MCF 10A (cell line): Measurements from ENCODE around the gene DACT3. TPM values are rescaled to one million over a fixed set of nuclear protein-coding genes. Genes with fewer than 3 reads are reported as not detected.

Experiments used
- BruUV-seq: library from RNA; stranded (reverse); fragments of 400-500 nt; replicated peaks from 2 replicates; lab custom pipeline; 2021; lab: Mats Ljungman, UMichigan
- CTCF ChIA-PET: fragments of 300-600 bp; sonication (Branson Sonifier 250); formaldehyde crosslinking; extraction: SDS; loops from one replicate; lab custom pipeline; 2021; ENCODE audit warnings: antibody characterized with exemption, inconsistent platforms; lab: Yijun Ruan, JAX
- POLR2A ChIA-PET: fragments of 300-600, 350-650 bp; sonication (Branson Sonifier 250); formaldehyde crosslinking; extraction: SDS; loops from one replicate; lab custom pipeline; 2020; ENCODE audit warnings: antibody characterized with exemption, inconsistent platforms; lab: Yijun Ruan, JAX
- DNase-seq: peaks from one replicate; pipeline ENCODE4 v3.0.0-alpha.2; 2018; ENCODE audit not compliant: unreplicated experiment
- H3K27ac Mint-ChIP-seq: one replicate; pipeline ENCODE4 v1.8.0; 2022; ENCODE audit warnings: mild to moderate bottlenecking, low read depth, mixed read lengths; ENCODE audit not compliant: unreplicated experiment
- H3K27me3 Mint-ChIP-seq: one replicate; pipeline ENCODE4 v1.8.0; 2022; ENCODE audit warnings: mixed read lengths; ENCODE audit not compliant: insufficient read depth, unreplicated experiment
- H3K36me3 Mint-ChIP-seq: one replicate; pipeline ENCODE4 v1.8.0; 2022; ENCODE audit warnings: mild to moderate bottlenecking, moderate library complexity, mixed read lengths; ENCODE audit not compliant: insufficient read depth, unreplicated experiment
- H3K4me1 Mint-ChIP-seq: one replicate; pipeline ENCODE4 v1.8.0; 2022; ENCODE audit warnings: mixed read lengths; ENCODE audit not compliant: insufficient read depth, unreplicated experiment
- H3K4me3 Mint-ChIP-seq: one replicate; pipeline ENCODE4 v1.8.0; 2022; ENCODE audit warnings: mild to moderate bottlenecking, moderate library complexity, mixed read lengths; ENCODE audit not compliant: unreplicated experiment
- H3K9me3 Mint-ChIP-seq: one replicate; pipeline ENCODE4 v1.8.0; 2022; ENCODE audit warnings: mixed read lengths; ENCODE audit not compliant: unreplicated experiment
- CTCF ChIP-seq: fragments of 200-600 bp; IDR thresholded peaks from one replicate; pipeline ENCODE4 v1.8.0; 2022; ENCODE audit warnings: antibody characterized with exemption, mild to moderate bottlenecking; ENCODE audit not compliant: unreplicated experiment
- intact Hi-C: fragments of 100-400 bp; cut with micrococcal nuclease; formaldehyde crosslinking; loops from 2 replicates; pipeline ENCODE4 v1.14.1; 2022
- total RNA-seq: library from RNA; stranded (reverse); gene quantifications from 2 replicates; pipeline ENCODE4 v1.2.3, GENCODE V29; 2022

The DACT3 gene
- total RNA-seq, 1 experiment from 2014 or later: 0.09 TPM

GRCh38 chr19:46610851-46611770, 49.9 kb downstream of the DACT3 start:
- BruUV-seq: no TSS peak
- no peaks in the 10 kb centered on the region for H3K4me1 Mint-ChIP-seq
- no peaks in the 10 kb centered on the region for H3K9me3 Mint-ChIP-seq
- no peak for TF ChIP-seq CTCF
- no peak for DNase-seq
- ChIA-PET POLR2A (interaction anchor here (1.1 to 2.5 kb wide), 5 partner anchors 9 to 72 kb away, joined by 3 to 16 read pairs (median 7); partner anchors contain the start of genes CALM3 and DACT3), CTCF (interaction anchor here (0.6 to 7.7 kb wide), 6 partner anchors 20 to 682 kb away, joined by 3 to 75 read pairs (median 4); no protein-coding TSS in a partner anchor)
- H3K27me3 Mint-ChIP-seq: no peaks in the 10 kb centered on the region
- H3K27ac Mint-ChIP-seq: no peak overlapping the region
- intact Hi-C loops: no loop called here
- H3K4me3 Mint-ChIP-seq: no peak overlapping the region
- peaks cover 42% of the 10 kb centered on the region for H3K36me3 Mint-ChIP-seq

- Mint-ChIP-seq H3K9me3 (no peaks in the 10 kb centered on the region), H3K4me1 (no peaks in the 10 kb centered on the region), H3K27me3 (no peaks in the 10 kb centered on the region), H3K36me3 (peaks cover 48% of the 10 kb centered on the region), H3K27ac (no peak overlapping the region), H3K4me3 (no peak overlapping the region)
- TF ChIP-seq CTCF: no peak
- ChIA-PET CTCF (interaction anchor here (0.6 kb wide), 3 partner anchors 17 to 683 kb away, joined by 3 to 4 read pairs (median 3); no protein-coding TSS in a partner anchor), POLR2A (interaction anchor here (2.5 kb wide), 1 partner anchor 8 kb away, joined by 16 read pairs; the partner anchor contains the start of gene CALM3)
- DNase-seq: no peak
- intact Hi-C loops: no loop called here
- no TSS peak for BruUV-seq
Measured at GRCh38 chr19:46610413-46610775, 50.6 kb downstream of the DACT3 start.

- Mint-ChIP-seq H3K9me3 (no peaks in the 10 kb centered on the region), H3K27ac (no peak overlapping the region), H3K4me3 (no peak overlapping the region), H3K4me1 (no peaks in the 10 kb centered on the region), H3K27me3 (no peaks in the 10 kb centered on the region), H3K36me3 (peaks cover 54% of the 10 kb centered on the region)
- intact Hi-C loops: no loop called here
- no peak for TF ChIP-seq CTCF
- DNase-seq: no peak
- no TSS peak for BruUV-seq
- ChIA-PET CTCF (interaction anchor here (0.6 kb wide), 1 partner anchor 18 kb away, joined by 3 read pairs; no protein-coding TSS in a partner anchor), POLR2A (interaction anchor here (0.6 to 2.5 kb wide), 2 partner anchors 8 to 300 kb away, joined by 3 to 16 read pairs; partner anchors contain the start of gene CALM3)
Measured at GRCh38 chr19:46609511-46610412, 51.2 kb downstream of the DACT3 start.
